ENCODE data around the gene SERPINB6. TPM values are rescaled to one million over a fixed set of nuclear protein-coding genes. Genes with fewer than 3 reads are reported as not detected.

The SERPINB6 gene
- total and polyA plus RNA-seq, 9 of the 15 experiments (the other 6 are each of a cell fraction or from before 2014, with no cell fraction given) = 86.6 to 211 (median 143) TPM

- 0 out of 2 replicates have a peak, but pooled peaks have one; percentile 59 for TF ChIP-seq MBD1 (CRISPR knock-in tag; IDR thresholded peaks at IDR 0.05)
- TF ChIP-seq ELK3 (CRISPR knock-in tag; IDR thresholded peaks at IDR 0.05) = no peak
- 0 out of 2 replicates have a peak, but pooled peaks have one; percentile 23 for TF ChIP-seq XRCC3 (IDR thresholded peaks at IDR 0.05)
- no peak for TF ChIP-seq ZBED1 (IDR thresholded peaks at IDR 0.05)
- TF ChIP-seq NCOR1 (IDR thresholded peaks at IDR 0.05) = 0 out of 2 replicates have a peak, but pooled peaks have one; percentile 7
- TF ChIP-seq GMEB1 (CRISPR knock-in tag; IDR thresholded peaks at IDR 0.05) = no peak
- no peak for TF ChIP-seq MIER1 (IDR thresholded peaks at IDR 0.05; ENCODE audit: low read depth)
- TF ChIP-seq KDM2B (CRISPR knock-in tag; IDR thresholded peaks at IDR 0.05) = no peak
- TF ChIP-seq HDAC1 (IDR thresholded peaks at IDR 0.05) = peak in 1 of 2 experiments; percentile 23; a peak in 1 of 4 replicates
- 0 out of 2 replicates have a peak, but pooled peaks have one; percentile 16 for TF ChIP-seq NFIC (IDR thresholded peaks at IDR 0.05)
- no peak for TF ChIP-seq VEZF1 (CRISPR knock-in tag; IDR thresholded peaks at IDR 0.05)
- no peak for TF ChIP-seq ZNF79 (CRISPR knock-in tag; IDR thresholded peaks at IDR 0.05; ENCODE audit: low read depth)
Measured at GRCh38 chr6:2967936-2968335, 3.4 kb downstream of the SERPINB6 start (continued).

Data from K562 (cell line).